HG03064 (cell line): ENCODE data around the gene LRRN2.
"Not testable (repeated sequence)": the region's sequence is repeated elsewhere in the genome, so short reads cannot be mapped to it uniquely, and the experiment has no call there.

Experiments used
- ATAC-seq: cut with Tn5 transposase; IDR thresholded peaks from one replicate; pipeline ENCODE4 v1.9.1; 2021; ENCODE audit warnings: low read depth; ENCODE audit not compliant: unreplicated experiment

Gene LRRN2

DNA sequence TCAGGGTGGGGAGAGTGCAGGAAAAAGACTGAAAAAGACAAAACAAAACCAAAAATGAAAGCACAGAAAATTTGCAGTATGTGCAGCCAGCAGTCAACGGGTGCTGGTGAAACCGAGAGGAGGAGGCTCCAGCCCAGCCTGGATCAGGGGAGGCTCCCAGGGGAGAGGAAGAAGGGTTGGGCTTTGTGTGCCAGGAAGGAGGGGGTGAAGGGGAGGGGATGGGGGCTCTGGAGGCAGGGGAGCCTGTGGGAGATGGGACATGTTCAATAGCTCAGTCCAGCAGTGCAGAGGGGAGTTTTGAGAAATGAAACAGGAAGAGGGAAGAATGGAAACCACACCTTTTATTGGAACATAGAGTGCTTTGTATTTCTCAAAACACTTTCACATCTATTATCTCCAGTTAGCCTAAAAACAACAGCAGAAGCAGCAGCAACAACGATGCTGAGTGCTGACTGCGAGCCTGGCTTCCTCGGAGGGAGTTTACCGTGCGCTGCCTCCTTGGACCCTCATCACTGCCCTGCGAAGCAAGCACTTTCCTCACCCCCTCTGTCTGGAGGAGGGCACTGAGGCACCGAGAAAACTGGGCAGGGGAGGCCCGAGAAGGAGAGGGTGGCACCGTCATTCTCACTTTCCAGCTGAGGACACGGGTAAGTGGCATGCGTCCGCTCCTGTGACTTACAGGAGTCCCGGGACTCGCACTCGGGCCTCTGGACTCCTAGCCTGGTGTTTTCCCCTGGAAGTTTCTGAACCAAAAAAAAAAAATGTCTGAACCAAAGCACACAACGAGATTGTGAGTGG lies 106.5 kb downstream of the LRRN2 start:
- peak; percentile 58 for ATAC-seq

DNA sequence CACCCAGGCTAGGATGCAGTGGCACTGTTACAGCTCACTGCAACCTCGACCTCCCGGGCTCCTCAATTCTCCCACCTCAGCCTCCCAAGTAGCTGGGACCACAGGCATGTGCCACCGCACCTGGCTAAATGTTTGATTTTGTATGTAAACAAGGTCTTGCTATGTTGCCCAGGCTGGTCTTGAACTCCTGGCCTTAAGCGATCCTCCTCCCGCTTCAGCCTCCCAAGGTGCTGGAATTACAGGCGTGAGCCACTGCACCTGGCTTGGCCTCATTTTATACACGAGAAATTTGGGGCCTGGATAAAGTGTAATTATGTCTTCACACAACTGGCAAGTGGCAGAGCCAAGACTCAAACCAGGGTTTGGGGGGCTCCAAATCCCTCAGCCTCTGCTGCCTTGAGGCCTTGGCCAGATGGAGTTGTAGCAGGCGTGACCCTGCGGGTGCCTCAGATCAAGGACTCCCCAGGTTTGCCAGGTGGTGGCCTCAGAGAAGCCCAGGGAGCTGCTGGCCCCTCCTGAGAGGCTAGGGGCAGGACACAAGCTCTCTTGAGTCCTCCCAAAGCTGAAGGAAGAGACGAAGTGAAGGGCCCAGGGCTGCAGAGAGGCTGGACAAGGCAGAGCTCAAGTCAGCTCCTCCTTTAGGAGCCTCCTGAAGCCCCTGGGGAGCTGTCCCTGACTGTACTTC lies 107.6 kb downstream of the LRRN2 start:
- ATAC-seq = no peak

DNA sequence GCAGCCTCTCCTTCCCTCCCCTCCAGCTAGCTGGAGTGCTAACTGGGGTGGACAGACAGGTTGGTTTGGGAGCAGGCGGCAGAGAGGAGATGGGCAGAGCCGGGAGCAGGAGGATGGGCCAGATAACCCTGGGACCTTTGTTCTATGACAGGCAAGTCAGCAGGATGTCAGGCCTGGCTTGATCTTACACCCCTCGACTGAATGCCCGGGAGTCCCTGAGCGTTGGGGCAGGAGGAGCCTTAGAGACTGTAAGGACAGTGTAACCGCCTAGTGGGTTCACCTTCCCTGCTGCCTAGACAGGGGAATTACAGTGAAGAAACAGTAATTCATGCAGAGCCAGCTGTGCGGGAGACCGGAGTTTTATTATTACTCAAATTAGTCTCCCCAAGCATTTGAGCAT lies 109.1 kb downstream of the LRRN2 start:
- no peak for ATAC-seq

DNA sequence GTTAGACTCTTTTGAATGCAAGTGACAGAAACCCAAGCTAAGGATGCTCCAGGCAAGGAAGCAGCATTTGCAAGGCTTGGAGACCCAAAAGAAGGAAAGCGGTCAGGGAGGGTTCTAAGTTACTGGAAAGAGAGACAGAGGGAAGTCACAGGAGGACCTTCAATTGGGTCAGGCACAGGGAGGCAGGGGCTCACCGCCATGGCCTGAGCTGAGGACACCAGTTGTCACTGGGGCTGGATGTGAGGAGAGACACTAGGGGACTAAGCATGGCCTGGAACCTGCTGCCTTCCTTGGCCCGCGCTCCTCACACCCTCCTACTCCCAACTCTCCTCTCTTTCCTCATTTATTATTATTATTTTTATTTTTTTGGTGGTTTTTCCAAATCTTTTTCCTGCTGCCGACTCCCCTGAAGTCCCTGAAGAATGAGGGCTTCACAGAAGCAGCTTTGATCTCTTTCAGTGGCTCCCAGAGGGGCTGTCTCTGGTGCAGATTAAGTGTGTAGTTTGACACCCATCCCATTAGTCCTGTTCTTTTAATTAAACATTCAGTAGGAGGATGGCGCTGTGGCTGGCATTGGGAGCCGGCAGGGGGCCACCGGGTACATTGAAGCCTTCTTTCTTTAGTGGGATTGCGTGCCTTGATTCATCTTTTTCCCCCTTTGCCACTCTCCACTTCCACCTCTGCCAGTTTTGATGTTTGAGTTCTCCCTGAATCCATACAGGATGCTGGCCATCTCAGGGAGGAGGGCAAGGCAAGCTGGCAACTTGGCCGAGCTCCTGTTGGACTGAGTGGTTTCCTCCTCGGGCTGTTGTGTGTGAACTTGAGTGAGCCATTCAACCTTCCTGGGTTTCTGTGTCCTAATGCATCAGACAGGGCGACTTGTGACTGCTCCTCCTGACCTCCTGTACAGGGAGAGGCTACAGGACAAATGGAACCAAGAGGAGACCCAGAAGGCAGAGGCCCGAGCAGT lies 110.0 kb downstream of the LRRN2 start:
- no peak for ATAC-seq

DNA sequence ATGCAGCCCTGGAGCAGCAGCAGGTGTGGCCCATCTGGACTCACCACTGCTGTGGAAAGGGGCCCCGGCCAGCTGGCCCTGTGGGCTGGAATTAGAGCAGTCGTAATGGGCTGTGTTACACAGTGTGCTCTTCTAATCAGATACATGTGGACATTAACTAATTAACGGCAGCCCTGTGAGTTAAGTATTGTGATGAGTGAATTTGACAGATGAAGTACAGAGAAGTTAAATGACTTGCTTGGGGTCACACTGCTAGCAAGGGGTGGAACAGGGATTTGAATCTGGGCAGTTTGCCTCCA lies 110.7 kb downstream of the LRRN2 start:
- ATAC-seq = no peak

DNA sequence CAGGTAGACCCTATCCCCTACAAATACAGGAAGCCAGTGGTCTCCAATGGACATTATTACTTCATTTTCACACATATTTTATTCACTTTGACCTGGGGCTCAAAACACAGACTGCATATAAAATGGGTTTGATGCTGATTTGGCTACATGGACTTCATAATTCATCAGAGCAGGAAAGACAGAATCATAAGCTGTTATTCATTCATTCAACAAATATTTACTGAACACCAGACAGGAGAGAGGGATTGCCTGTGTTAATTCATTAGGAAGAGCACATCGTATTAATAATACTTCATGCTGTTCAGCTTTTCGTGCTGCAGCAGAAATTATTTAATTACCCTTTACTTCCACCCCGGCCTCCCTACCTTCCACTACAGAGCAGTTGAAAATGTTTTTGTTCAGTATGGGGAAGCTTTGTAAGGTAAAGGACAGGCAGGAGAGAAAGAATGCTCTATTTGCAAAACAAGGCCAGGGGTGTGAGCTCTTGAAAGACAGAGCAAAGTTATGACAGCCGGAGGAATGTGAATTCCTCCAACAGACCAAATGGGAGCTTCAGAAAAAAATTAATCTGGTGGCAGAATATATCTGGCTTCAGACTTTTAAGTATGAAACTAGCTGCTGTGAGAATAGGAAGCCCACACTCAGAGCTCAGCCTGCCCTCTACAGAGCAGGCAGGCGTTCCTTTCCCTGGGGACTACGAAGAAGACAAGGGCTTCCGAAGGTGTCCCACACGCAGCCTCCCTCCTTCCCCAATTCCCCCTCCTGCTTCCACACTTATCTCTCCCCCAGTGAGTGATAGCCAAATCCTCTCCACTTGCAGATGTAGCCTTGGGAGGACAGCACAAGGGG lies 111.3 kb downstream of the LRRN2 start:
- ATAC-seq = no peak

DNA sequence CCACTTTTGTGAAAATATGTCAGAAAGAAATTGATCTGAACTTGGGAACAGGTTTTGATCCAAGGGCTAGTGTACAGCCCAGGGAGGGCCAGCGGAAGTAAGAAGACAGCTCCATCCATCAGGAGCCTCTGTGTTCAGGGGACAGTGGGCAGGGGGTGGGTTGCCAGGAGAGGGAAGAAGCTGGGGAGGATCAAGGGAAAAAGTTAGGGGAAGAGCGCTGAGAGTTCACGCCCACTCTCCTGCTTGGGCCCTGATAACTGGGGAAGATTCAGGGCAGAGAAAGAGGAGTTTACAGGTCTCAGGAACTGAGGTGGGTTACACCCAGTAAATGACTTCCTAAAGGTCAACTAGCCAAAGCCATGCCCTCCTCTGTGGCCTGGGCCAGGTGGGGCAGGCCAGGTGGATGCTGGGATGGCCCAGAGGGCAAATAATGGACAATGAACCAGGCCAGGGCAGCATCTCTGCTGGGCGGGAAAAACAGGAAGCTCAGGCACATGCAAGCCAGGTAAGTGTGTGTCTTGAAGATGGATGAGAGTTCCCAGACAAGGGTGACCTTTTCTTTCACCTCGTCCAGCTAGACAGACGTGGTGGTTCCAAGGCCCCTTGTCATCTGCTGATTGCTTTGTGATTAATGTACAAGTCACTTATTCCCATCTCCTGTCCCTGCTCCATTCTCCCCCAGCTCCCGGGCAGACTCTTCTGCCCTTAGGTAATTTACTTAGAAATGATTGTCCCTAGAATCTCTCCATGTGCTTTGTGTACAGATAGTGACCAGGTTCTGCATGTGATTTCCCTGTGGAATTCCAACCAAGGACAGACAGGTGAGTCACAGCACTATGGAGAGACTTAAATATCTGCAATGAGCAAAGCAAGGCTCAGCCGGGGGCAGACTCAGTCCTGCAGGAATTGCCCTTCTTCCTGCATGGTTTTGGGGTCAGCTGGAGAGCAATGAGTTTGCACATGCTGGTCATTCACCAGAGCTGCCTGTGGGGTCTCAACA lies 112.3 kb downstream of the LRRN2 start:
- no peak for ATAC-seq

DNA sequence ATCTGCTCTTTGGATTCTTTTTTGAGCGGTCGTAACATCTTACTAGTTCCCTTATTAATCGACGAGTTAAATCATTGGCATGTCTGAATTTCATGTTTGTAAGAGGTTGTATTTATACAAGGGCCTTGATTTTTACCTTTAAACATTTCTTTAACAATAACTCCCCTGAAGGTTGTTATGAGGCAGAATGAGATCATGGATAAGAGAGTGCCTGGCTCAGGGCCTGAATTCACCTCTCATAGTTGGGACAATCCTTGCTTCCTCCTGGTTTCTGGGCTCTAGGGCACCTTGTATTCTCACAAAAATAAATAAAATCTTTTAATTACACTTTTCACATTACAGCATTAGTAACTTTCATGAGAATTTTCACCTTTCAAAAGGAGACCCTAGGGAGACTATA lies 113.9 kb downstream of the LRRN2 start:
- ATAC-seq = no peak

DNA sequence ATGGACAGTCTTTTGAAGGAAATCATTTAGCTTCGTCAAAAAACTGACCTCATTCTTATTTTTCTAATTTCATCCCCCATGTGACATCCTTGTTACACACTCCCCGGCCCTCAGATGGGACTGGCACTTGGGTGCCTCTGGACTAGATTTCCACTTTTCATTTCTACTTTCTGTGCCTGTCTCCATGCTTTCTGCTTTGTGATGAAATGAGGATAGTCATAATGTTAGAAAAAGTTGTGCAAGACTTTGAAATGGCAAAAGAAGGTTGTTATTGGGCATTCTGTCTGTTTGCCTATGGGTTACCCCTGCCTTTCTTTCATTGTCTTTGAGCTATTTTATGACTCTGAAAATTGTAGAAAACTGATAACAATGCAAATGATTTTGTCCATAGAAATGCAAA lies 114.4 kb downstream of the LRRN2 start:
- no peak for ATAC-seq

DNA sequence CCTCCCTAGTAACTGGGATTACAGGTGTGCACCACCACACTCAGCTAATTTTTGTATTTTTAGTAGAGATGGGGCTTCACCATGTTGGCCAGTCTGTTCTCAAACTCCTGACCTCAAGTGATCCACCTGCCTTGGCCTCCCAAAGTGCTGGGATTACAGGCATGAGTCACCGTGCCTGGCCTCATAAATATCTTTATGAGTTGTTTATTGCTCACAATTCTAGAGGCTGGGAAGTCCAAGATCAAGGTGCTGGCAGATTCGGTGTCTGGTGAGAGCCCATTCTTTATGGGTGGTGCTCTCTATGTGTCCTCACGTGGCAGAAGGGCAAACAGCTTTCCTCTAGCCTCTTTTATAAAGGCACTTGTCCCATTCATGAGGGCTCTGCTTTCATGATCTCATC lies 115.5 kb downstream of the LRRN2 start:
- ATAC-seq = not testable (repeated sequence)

DNA sequence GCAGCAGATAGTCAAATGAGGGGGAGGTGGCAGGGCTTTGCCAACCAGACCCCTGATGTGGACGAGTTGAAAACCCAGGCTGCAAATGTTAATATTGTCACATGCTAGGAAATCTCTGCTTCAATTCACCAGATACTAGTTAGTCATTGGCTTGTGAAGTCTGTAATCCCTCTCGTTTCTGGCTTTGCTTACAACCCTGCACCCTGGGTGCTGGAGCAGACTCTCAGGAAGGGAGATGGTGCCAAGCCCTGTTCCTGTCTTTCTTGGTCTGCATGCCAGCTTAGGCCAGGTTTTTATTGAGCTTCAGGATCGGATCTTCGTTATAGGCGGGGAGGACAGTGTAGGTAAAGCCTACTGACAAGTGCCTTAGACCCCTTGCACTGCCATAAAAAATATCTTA lies 116.1 kb downstream of the LRRN2 start:
- ATAC-seq = no peak

DNA sequence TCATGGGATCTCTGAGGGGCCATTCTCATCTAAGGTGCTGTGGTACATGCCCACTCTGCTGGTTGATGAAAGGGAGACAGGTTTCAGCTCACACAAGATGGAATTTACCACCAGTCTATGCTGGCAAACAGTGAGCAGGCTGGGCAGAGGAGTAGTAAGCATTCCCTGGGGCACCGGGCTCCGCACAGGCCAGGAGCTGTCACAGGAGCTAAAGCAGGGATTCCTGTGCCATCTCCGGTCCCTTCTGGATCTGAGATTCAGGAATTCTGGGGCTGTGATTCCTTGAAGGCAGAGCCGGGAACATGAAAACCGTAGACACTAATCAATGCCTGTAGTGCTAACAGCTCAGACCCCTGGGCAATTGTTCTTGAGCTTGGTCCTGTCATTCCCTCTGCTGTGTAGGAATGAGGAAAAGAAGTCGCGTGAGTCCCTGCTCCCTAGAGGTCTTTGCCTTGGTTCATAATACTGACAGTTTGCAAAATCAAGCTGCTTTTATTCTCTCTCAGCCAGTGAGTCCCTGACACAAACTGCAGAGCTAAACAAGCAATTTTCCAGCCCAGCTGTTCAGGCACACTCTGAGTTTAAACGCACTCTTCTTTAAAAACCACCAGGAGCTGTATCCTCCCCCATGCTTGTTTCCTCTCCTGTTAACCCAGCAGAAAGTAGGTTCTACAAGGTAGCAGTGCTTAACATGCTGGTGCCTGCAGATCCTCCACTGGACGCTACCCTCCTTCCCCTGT lies 116.8 kb downstream of the LRRN2 start:
- no peak for ATAC-seq
